Activated T-cell treated with anti-CD3 and anti-CD28 coated beads for 48 hours (primary cell): ENCODE measurements around the gene PRRG2.
A peak's percentile ranks its signal among the peaks of the same experiment; 100 is the strongest.

Experiments
- DNase-seq: peaks from one replicate; pipeline ENCODE4 v3.0.0-alpha.2; 2020; ENCODE audit warnings: low read depth

The PRRG2 gene

DNA sequence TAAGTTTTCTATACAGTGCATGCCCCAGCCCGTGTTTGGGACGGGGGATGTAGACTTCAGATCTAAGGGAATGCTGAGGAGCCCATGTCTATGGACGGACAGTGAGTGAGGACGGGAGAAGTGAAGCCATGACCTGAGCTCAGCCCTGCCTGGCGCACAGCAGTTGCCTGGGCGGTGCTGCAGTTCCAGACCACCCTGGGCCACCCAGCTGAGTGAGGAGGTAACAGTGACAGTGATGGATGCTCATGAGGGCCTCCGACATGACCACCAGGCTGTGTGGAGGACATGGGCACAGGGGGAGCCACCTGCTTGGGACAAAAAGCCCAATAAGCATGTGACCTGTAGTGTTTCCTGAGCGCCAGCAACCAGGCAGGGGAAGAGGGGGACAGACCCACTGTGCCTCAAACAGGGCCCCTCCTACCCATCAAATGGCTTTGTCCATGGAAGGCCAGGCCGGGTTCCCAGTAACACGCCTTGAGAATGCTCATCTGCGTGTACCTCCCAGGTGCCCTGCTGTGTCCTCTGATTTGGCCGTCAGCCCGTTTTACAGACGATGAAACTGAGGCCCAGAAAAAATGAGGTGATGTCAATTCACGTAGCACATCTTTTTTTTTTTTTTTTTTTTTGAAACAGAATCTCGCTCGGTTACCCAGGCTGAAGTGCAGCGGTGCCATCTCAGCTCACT is 23.3 kb upstream of the PRRG2 start:
- DNase-seq, result no peak

DNA sequence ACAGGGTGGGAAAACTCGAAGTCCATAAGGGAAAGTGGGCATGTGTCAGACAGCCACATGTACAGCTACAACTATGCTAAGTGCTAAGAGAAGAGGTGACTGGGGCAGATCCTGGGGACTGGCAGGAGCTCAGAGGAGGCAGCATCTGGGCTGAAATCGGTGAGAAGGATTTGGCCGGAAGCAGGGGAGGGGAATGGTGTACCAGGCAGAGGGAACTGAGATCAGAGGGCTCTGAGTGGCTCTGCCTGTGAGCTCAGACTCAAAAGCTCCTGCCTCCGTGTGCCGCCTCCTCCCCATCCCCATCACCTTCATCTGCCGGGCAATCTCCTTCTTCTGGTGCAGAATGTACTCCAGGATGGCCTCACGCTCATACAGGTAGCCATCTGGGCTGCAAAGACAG is 22.5 kb upstream of the PRRG2 start:
- peak; percentile 37 for DNase-seq

GRCh38 chr19:49559443-49559842 is 21.7 kb upstream of the PRRG2 start:
- no peak for DNase-seq

- DNase-seq, result peak; percentile 17
These were observed 21.2 kb upstream of the PRRG2 start for GRCh38 chr19:49559928-49560327.

GRCh38 chr19:49560358-49560900 is 20.7 kb upstream of the PRRG2 start:
- no peak for DNase-seq

- peak; percentile 45 for DNase-seq
These were observed 16.5 kb upstream of the PRRG2 start for GRCh38 chr19:49564616-49565045.

GRCh38 chr19:49565261-49565660 is 15.9 kb upstream of the PRRG2 start:
- no peak for DNase-seq

GRCh38 chr19:49566302-49566701 is 14.8 kb upstream of the PRRG2 start:
- DNase-seq, result no peak

DNA sequence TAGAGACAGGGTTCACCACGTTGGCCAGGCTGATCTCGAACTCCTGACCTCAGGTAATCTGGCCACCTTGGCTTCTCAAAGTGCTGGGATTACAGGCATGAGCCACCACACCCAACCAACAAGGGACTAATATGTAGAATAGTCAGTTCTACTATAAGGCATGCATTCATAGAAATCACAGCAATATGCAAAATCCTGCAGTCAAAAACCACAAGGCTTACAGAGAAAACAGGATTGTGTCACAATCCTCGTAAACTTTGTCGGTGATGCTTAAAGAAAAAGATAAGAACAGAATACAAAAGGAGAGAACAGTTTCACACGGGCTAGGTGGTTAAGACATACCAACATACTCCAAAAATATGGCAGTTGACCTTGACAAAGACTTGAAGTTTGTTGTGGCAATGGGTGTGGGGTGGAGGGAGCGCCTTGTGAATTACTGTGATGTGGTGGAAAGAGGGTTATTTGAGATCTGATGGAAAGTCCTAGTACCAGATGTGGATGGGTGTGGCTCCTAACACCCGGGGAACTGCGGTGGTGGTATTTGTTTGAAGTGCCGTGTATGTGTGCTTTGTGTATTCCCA is 13.2 kb upstream of the PRRG2 start:
- peak; percentile 40 for DNase-seq

DNA sequence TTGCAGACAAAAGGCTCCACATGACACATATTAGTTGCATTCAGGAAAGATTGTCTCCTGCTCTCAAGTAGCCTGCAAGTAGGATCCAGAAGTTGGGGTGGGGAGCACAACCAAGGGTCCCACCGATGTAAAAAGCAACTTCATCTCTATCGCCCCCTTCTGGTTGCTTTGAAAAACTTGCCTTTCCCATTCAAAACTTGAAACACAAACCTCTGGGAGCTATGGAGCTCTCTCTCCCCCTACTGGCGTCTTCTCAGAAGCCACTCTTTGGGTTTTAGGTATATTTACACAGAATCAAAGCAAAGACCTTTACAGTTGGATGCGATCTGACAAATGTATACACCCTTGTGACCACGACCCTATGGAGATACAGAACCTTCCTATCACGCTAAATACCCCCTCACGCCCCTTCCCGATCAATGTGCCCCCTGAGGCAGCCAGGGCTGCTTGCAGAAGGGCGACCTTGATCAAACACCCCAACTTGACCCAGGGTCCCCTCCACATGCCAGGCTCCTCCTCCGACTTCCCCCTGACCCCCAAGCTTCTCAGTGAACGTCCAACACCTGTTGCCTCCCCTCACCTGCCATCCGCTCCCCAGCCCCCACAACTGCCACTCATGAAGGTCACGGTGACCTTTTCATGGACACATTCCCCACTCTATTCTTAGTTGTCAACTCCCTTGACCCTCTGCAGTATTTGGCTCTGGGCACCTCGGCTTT is 10.8 kb upstream of the PRRG2 start:
- peak; percentile 47 for DNase-seq

DNA sequence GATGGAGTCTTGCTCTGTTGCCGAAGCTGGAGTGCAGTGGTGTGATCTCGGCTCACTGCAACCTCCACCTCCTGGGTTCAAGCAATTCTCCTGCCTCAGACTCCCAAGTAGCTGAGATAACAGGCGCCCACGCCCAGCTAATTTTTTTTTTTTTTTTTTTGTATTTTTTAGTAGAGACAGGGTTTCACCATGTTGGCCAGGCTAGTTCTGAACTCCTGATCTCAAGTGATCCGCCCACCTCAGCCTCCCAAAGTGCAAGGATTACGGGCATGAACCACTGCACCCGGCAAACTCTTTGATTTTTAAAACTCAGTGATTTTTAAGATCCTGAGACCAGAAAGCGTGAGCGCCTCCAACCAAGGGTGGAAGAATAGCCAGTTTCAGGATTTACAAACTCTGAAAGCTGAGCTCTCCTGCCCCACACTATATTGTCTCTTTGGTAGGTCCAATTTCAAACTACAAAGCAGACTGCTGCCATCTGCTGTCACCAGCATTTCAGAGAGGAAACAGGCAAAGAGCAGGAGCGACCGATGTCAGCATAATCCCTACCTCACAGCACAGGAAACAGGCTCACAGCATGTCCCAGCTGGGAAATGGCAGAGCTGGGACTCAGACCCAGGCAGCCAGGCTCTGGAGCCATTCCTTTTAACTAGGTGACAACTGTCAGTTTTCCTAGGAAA is 10.0 kb upstream of the PRRG2 start:
- DNase-seq, result no peak

- no peak for DNase-seq
These were observed 8.1 kb upstream of the PRRG2 start for GRCh38 chr19:49573009-49573408.

DNA sequence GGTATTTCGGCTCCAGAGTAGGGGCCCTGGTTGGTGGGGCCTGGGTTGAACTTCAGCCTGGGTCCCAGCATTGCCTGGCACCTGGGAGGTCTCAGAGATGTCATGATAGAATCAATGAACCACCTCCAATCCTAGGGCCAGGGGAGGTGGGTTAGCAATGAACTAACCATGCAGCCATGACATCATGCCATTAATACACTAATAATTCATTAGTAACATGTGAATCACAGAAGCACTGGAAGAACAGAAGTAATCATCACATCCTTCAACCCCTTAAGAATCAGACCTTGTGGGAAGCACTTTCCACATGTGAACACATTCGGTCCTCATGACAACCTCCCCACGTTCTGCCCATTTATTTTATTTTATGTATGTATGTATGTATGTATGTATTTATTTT is 7.7 kb upstream of the PRRG2 start:
- no peak for DNase-seq

DNA sequence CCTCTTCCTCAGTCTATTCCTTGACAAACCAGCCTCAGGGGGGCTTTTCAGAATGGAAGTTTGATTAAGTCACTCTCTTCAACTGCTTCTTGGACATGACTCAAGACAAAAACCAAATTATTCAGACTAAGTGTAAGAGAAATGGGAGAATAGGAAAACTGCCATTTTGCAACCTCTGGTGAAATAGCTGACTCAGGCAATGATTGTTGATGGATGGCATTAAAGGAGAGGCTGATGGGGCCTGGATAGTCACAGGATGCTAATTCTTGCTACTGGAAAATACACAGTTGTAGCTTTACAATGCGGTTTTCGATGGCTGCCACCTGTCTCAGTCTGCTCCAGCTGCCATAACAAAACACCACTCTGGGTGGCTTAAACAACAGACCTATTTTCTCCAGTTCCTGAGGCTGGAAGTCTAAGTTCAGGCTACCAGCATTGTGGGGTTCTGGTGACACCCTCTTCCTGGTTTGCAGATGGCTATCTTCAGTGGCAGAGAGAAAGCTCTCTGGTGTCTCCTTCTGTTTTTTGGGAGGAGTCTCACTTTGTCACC is 6.8 kb upstream of the PRRG2 start:
- no peak for DNase-seq

GRCh38 chr19:49579193-49579592 is 1.9 kb upstream of the PRRG2 start:
- DNase-seq, result no peak

DNA sequence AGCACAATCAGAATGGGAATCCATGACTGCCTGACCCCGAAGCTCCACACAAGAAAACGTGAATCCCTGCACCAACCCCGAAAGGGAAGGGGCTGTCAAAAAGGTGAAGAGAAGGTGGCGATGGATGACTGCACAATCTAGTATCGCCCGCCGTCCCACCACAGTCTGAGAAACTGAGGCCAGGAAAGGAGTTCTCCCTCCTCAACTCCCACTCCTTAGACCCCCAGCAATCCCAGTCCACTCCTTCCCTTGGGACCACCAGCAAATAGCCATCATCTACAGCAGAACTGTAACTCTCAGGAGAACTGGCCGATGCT is 1.2 kb upstream of the PRRG2 start:
- DNase-seq, result no peak

- peak; percentile 93 for DNase-seq
These were observed 681 bp upstream of the PRRG2 start, which contains the start of gene NOSIP for GRCh38 chr19:49580264-49581006. Gene NOSIP (minus strand): TSS chr19:49580556. CDS start chr19:49560691, 19,865 bp downstream.

DNA sequence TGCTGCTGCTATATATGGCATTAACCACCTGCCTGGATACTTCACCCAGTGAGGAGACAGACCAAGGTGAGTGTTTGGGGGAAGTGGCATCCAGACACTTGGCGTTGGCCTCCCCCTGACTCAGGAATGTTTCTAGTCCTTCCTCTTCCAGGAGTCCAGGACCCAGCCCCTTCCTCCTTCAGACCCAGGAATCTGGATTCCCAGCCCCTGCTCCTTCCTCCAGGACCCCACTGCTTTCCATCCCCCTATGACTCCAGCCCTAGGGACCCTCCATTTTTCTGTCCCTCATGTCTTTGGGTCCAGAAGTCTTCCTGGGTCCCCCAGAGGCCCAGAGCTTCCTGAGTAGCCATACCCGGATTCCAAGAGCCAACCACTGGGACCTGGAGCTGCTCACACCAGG is 2.1 kb downstream of the PRRG2 start:
- DNase-seq, result no peak

DNA sequence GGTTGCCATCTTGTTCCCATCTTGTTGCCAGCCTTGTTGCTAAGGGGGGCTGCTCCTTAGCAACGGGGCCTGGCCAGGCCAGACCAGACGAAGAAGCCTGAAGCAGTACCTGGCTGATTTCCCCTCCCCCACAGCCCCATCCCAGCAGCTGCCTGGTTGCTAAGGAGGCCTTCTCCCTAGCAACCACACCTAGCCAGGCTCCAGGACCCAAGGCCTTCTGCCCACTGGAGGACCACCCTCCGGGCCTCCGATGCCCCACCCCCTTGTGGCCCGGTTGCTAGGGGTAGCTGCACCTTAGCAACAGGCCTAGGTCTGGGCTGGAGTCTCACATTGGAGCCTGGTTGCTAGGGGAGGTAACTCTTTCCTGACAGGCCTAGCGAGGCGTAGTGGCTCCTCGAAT is 3.9 kb downstream of the PRRG2 start:
- DNase-seq, result no peak

- DNase-seq, result no peak
These were observed 6.1 kb downstream of the PRRG2 start for GRCh38 chr19:49587227-49587626.

DNA sequence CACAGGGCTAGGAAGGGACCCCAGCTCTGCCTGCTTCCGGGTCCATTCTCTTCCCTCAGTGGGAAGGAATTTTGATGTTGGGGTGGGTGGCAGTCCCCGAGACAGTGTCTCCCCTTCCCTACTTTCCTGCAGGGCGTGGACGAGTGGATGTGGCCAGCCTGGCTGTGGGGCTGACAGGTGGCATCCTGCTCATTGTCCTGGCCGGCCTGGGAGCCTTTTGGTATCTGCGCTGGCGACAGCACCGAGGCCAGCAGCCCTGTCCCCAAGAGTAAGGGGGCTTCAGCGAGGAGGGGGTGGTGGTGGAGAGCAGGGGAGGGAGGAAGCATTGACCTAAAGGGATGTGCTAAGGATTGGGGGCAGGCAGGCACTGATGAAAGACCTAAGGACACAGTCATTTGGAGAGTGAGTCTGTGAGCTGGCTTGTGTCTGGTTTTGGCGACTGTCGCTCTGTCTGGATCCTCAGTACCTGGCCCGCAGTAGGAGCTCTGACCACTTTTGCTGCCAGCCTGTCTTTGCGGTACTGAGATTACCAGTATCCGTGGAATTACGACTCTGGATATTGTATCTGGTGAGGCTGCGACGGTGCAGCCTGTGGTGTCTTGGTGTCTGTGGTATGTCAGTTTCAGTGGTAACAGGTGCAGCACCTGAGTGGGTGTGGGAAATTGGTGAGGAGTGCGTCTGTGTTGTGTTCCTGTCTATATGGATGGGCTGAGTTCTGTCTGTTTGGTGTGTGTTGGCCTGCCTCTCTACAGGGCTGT is 7.4 kb downstream of the PRRG2 start:
- peak; percentile 46 for DNase-seq
